Dermis lymphatic vessel endothelial cell (primary cell): ENCODE results near the gene CEP72. TPM values are rescaled to one million over a fixed set of nuclear protein-coding genes. Genes with fewer than 3 reads are reported as not detected.

Experiments used
- total RNA-seq: library from RNA; depleted of rRNA; stranded (reverse); fragments of >200 nt; gene quantifications from 2 replicates; pipeline ENCODE4 v1.2.1, GENCODE V29; 2014

CEP72 gene
- 0.87 and 1.9 TPM in 2 replicates for total RNA-seq

DNA sequence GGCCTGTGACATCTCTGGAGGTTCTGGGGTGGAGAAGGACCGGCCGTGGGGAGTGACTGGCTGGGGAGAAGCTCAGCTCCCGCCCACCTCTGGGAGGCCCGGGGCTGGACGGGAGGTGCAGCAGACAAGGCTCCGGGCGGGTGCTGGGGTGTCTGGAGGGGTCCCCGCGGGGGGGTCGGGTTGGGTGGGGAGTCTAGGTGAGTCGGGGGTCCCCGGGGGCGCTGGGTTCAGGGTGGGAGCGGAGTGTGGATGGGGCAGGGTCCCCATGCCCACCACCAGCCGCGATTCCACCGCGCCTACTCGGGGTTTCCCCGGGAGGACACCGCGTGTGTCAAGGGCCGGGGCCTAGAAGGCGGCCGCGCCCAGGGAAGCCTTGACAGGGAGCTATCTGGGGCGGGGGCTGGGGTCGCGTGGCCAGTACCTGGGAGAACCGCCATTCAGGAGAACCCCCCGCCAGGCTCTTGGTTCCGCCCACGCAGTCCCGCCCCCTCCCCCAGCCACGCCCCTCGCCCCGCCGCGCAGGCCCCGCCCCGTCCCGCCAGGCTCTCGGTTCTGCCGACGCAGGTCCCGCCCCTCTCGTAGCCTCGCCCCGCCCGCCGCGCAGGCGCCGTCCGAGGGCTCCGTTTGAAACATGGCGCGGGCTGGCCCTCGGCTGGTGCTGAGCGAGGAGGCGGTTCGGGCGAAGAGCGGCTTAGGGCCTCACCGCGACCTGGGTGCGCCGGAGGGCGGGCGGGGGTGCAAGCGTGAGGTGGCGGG lies at the start of gene CEP72:
CEP72 (plus strand) TSS at position 610 of the 756 bp plus-strand sequence; CDS start at position 632, 22 bp downstream.

DNA sequence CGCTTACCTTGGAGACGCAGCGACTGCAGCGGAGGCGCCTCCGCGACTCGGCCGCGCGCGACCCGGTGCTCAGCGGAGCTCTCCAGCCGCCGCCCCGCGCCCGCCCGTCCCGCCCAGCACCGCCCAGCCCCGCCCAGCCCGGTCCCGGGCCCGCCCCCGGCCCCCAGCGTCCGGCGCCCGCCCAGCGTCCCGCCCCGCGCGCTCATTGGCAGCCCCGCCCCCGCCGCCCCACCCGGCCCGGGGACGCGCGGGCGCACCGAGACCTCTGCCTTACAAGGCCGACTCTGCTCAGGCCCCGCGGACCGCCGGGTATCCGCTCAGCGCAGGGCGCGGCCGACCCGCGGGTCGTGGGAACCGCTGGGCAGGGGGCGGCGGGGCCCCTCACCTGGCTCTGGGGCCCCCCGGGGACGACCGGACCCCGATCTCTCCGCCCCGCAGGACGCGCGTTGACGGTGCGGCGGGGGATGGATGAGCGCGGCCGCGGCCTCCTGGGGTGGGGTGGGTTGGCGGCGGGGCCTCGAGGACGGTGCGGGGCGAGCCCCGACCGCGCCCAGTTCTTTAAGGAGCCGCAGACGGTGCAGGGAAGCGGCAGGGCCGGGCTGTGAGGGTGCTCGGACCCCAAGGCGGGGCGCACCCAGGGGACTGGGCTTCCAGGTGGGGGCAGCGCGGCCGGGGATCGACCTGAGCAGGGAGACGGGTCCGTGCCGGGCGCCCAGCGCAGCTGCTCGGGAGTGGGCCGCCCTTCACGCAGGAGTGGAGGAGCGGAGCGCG lies 81.3 kb downstream of the CEP72 start, which contains the start of gene TPPP:
TPPP (minus strand) TSS at position 82 of the 771 bp plus-strand sequence. CDS start 15,292 bp downstream, outside the sequence.

Other genes starting within 250 kb of the CEP72 start
- gene EXOC3, start 169.2 kb upstream of the CEP72 start, total RNA-seq, result 31.3 and 45.2 TPM in 2 replicates
- 0.87 and 0.95 TPM in 2 replicates for gene SLC9A3, start 87.9 kb upstream of the CEP72 start, total RNA-seq
- 0.09 and 0.11 TPM in 2 replicates for gene TPPP, start 81.0 kb downstream of the CEP72 start, total RNA-seq
- under 0.01 TPM in 1 of 2 replicates, not detected in the other for gene ZDHHC11B, start 172.4 kb downstream of the CEP72 start, total RNA-seq
- gene ZDHHC11, start 238.6 kb downstream of the CEP72 start, total RNA-seq, result 0.11 and 0.26 TPM in 2 replicates